Measurements from ENCODE around the gene RGS9. TPM values are rescaled to one million over a fixed set of nuclear protein-coding genes. Genes with fewer than 3 reads are reported as not detected.
"Not testable (repeated sequence)": the region's sequence is repeated elsewhere in the genome, so short reads cannot be mapped to it uniquely, and the experiment has no call there.

The RGS9 gene
- total and polyA plus RNA-seq, 4 donors = 1.0 to 4.0 (median 2.1) TPM

DNA sequence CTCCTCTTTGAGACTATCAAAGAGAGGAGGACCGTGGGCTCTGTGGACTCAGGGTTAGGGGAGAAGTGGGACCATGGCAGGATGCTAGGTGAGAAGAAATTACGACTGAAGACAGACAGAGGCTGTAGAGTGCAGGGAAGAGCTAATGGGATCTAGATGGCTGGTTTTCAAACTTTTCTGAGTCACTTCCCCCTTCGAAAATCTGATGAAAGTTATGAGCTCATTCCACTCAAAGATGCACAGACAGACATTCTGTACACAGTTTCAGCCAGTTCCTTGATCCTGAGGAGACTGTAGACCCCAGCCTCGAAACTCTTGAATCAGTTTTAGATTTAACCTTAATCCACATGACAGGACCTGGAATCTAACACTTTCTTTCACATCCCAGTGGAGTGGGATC lies 40.7 kb downstream of the RGS9 start:
- 84% methylated on average over 4 of the region's 4 CpGs for WGBS
- H3K27me3 ChIP-seq (ENCODE audit: control insufficient read depth in 4 of 4, insufficient read depth in 4 of 4, low read length in 3 of 4) = no peaks in the 10 kb centered on the region

GRCh38 chr17:65180276-65180675 lies 43.1 kb downstream of the RGS9 start:
- not testable (repeated sequence) for H3K4me3 ChIP-seq (ENCODE audit: low read depth in 1 of 3, low read length in 3 of 3); H3K9me3 ChIP-seq (ENCODE audit: control insufficient read depth in 4 of 4, low read length in 3 of 4); DNase-seq (ENCODE audit: low spot score); H3K36me3 ChIP-seq (ENCODE audit: control insufficient read depth in 4 of 4, insufficient read depth in 3 of 4, low read depth in 1 of 4, low read length in 3 of 4); H3K4me1 ChIP-seq (ENCODE audit: control insufficient read depth in 4 of 4, insufficient read depth in 4 of 4, low read length in 3 of 4); H3K9ac ChIP-seq (ENCODE audit: low read depth in 1 of 2, low read length in 2 of 2); H3K27ac ChIP-seq (ENCODE audit: low read depth in 1 of 2, low read length in 2 of 2); H3K27me3 ChIP-seq (ENCODE audit: control insufficient read depth in 4 of 4, insufficient read depth in 4 of 4, low read length in 3 of 4)
- WGBS = 89% methylated on average over 12 of the region's 12 CpGs

More for the DNA sequence above, 40.7 kb downstream of the RGS9 start:
- Histone ChIP-seq H3K9ac (ENCODE audit: low read depth in 1 of 2, low read length in 2 of 2) (no peak overlapping the region), H3K9me3 (ENCODE audit: control insufficient read depth in 4 of 4, low read length in 3 of 4) (no peaks in the 10 kb centered on the region), H3K36me3 (ENCODE audit: control insufficient read depth in 4 of 4, insufficient read depth in 3 of 4, low read depth in 1 of 4, low read length in 3 of 4) (no peaks in the 10 kb centered on the region), H3K27ac (ENCODE audit: low read depth in 1 of 2, low read length in 2 of 2) (no peak overlapping the region), H3K4me1 (ENCODE audit: control insufficient read depth in 4 of 4, insufficient read depth in 4 of 4, low read length in 3 of 4) (no peaks in the 10 kb centered on the region), H3K4me3 (ENCODE audit: low read depth in 1 of 3, low read length in 3 of 3) (no peak overlapping the region)
- TF ChIP-seq SP1 (IDR thresholded peaks at IDR 0.05) (no peak), JUND (IDR thresholded peaks at IDR 0.05) (no peak), RXRA (IDR thresholded peaks at IDR 0.05) (no peak)
- DNase-seq (ENCODE audit: low spot score) = no peak

GRCh38 chr17:65180752-65181236 lies 43.6 kb downstream of the RGS9 start:
- WGBS = 94% methylated on average over 4 of the region's 4 CpGs
- H3K4me3 ChIP-seq (ENCODE audit: low read depth in 1 of 3, low read length in 3 of 3); H3K27me3 ChIP-seq (ENCODE audit: control insufficient read depth in 4 of 4, insufficient read depth in 4 of 4, low read length in 3 of 4); H3K27ac ChIP-seq (ENCODE audit: low read depth in 1 of 2, low read length in 2 of 2); H3K9me3 ChIP-seq (ENCODE audit: control insufficient read depth in 4 of 4, low read length in 3 of 4); DNase-seq (ENCODE audit: low spot score); H3K36me3 ChIP-seq (ENCODE audit: control insufficient read depth in 4 of 4, insufficient read depth in 3 of 4, low read depth in 1 of 4, low read length in 3 of 4); H3K9ac ChIP-seq (ENCODE audit: low read depth in 1 of 2, low read length in 2 of 2); H3K4me1 ChIP-seq (ENCODE audit: control insufficient read depth in 4 of 4, insufficient read depth in 4 of 4, low read length in 3 of 4): not testable (repeated sequence)

DNA sequence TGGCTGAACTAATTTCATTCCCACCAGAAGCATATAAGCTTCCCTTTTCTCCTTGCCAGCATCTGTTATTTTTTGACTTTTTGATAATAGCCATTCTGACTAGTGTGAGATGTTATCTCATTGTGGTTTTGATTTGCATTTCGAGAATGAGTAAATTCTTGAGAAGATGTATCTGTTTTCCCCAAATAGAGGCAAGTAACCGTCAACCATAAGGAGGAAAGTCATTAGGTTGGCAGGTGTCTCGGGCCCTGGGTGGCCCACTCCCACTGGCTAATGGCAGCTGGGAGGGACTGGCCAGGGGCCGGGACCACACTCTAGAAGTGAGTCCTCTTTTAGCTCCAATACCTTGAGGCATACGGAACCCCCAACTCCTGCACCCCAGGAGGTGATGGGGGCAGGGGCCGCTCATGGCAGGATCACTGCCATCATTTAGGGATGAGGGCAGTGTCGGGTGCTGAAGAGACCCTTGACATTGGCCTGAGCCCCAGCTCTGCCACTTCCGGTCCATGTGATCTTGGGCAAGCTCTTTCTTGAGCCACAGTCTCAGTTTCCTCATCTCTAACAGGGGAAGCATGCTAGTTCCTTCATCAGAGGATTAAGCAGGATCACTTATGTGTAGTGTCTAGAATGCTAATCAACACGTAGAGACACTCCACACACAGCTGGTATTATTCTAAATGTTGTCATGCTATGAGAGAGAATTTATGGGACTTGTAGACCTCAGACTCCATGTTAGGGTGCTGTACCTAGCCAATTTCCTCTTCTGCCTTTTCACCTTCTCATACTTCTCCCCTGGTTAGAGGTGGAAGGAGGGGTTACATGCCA lies 44.3 kb downstream of the RGS9 start:
- 85% methylated on average over 9 of the region's 9 CpGs for WGBS
- DNase-seq (ENCODE audit: low spot score) = no peak
- Histone ChIP-seq H3K4me3 (ENCODE audit: low read depth in 1 of 3, low read length in 3 of 3) (no peak overlapping the region), H3K27me3 (ENCODE audit: control insufficient read depth in 4 of 4, insufficient read depth in 4 of 4, low read length in 3 of 4) (no peaks in the 10 kb centered on the region), H3K36me3 (ENCODE audit: control insufficient read depth in 4 of 4, insufficient read depth in 3 of 4, low read depth in 1 of 4, low read length in 3 of 4) (no peaks in the 10 kb centered on the region), H3K9me3 (ENCODE audit: control insufficient read depth in 4 of 4, low read length in 3 of 4) (no peaks in the 10 kb centered on the region), H3K27ac (ENCODE audit: low read depth in 1 of 2, low read length in 2 of 2) (no peak overlapping the region), H3K4me1 (ENCODE audit: control insufficient read depth in 4 of 4, insufficient read depth in 4 of 4, low read length in 3 of 4) (no peaks in the 10 kb centered on the region), H3K9ac (ENCODE audit: low read depth in 1 of 2, low read length in 2 of 2) (no peak overlapping the region)
- TF ChIP-seq, protein P1, sequence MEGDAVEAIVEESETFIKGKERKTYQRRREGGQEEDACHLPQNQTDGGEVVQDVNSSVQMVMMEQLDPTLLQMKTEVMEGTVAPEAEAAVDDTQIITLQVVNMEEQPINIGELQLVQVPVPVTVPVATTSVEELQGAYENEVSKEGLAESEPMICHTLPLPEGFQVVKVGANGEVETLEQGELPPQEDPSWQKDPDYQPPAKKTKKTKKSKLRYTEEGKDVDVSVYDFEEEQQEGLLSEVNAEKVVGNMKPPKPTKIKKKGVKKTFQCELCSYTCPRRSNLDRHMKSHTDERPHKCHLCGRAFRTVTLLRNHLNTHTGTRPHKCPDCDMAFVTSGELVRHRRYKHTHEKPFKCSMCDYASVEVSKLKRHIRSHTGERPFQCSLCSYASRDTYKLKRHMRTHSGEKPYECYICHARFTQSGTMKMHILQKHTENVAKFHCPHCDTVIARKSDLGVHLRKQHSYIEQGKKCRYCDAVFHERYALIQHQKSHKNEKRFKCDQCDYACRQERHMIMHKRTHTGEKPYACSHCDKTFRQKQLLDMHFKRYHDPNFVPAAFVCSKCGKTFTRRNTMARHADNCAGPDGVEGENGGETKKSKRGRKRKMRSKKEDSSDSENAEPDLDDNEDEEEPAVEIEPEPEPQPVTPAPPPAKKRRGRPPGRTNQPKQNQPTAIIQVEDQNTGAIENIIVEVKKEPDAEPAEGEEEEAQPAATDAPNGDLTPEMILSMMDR (IDR thresholded peaks at IDR 0.05; ENCODE audit: low read depth, low read length, missing input control) = no peak
- TF ChIP-seq HNF4A (conservative IDR thresholded peaks at IDR 0.05) (no peak), JUND (IDR thresholded peaks at IDR 0.05) (no peak), HNF4G (IDR thresholded peaks at IDR 0.05) (no peak), TAF1 (conservative IDR thresholded peaks at IDR 0.05) (no peak), ZBTB33 (IDR thresholded peaks at IDR 0.05) (no peak)

Measured in liver (tissue), 9 donors.